ENCODE results near the gene ING5. TPM values are rescaled to one million over a fixed set of nuclear protein-coding genes. Genes with fewer than 3 reads are reported as not detected.

The ING5 gene
- total RNA-seq (ENCODE audit: low replicate concordance): 16.3 and 31.9 TPM in 2 replicates

DNA sequence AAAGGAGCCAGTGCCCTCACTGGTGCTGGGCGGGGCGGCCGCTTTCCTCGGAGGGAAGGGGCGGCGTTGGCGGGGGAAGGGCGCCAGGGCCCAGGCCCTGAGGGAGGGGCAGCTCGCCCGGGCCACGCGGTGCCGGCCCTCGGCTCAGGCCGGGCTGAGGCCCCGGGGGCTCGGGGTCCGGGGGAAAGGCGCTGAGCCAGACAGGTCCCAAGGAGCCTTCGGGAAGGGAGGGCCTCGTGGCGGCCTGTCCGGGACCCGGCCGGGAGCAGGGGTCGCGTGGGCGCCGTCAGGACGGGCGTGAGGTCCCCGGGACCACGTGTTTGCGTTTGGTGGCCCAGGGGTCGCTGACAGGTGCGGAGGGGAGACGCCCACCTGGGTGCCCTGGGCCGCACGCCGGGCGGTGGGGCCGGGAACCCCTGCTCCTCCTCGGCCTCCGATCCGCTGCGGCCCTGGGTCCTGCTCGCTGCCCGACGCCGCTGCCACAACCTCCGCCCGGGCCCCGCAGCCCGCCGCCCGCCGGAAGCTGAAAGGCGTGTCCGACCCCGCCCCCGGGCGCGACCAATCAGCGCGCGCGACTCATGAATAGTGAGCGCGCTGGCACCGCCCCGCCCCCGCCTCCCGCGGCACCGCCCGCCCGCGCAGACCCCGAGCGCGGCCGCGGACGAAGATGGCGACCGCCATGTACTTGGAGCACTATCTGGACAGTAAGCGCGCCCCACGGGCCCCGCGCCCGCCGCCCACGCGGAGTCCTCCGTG, at the start of gene ING5:
ING5 (plus strand) TSS at position 641 of the 756 bp plus-strand sequence; CDS start at position 668, 27 bp downstream.

GRCh38 chr2:241686650-241687425, 15.0 kb upstream of the ING5 start, which contains the start of gene DTYMK:
Gene DTYMK, minus strand, starts transcription at chr2:241686815. Its CDS starts 32 bp downstream, at chr2:241686783.

GRCh38 chr2:241734467-241735208, 32.8 kb downstream of the ING5 start, which contains the start of gene D2HGDH:
Gene D2HGDH, plus strand, starts transcription at chr2:241734630. Its CDS starts 595 bp downstream, at chr2:241735225.

GRCh38 chr2:241776336-241777169, 74.7 kb downstream of the ING5 start, which contains the start of gene GAL3ST2:
Gene GAL3ST2, plus strand, starts transcription at chr2:241776822. Its CDS starts 134 bp downstream, at chr2:241776956.

Other genes starting within 250 kb of the ING5 start
- gene STK25, start 193.5 kb upstream of the ING5 start, total RNA-seq (ENCODE audit: low replicate concordance): 181 and 244 TPM in 2 replicates
- gene BOK, start 143.3 kb upstream of the ING5 start, total RNA-seq (ENCODE audit: low replicate concordance): 4.9 and 13.5 TPM in 2 replicates
- 37.7 and 44.8 TPM in 2 replicates for gene THAP4, start 64.9 kb upstream of the ING5 start, total RNA-seq (ENCODE audit: low replicate concordance)
- 70.1 and 97.0 TPM in 2 replicates for gene ATG4B, start 64.3 kb upstream of the ING5 start, total RNA-seq (ENCODE audit: low replicate concordance)
- gene DTYMK, start 15.2 kb upstream of the ING5 start, total RNA-seq (ENCODE audit: low replicate concordance): 8.2 and 20.8 TPM in 2 replicates
- gene D2HGDH, start 32.6 kb downstream of the ING5 start, total RNA-seq (ENCODE audit: low replicate concordance): 15.3 and 17.8 TPM in 2 replicates
- gene GAL3ST2, start 74.8 kb downstream of the ING5 start, total RNA-seq (ENCODE audit: low replicate concordance): 0.23 TPM in 1 of 2 replicates, not detected in the other
- gene NEU4, start 107.2 kb downstream of the ING5 start, total RNA-seq (ENCODE audit: low replicate concordance): not detected in 2 replicates
- not detected in 2 replicates for gene PDCD1, start 156.9 kb downstream of the ING5 start, total RNA-seq (ENCODE audit: low replicate concordance)
- gene RTP5, start 167.7 kb downstream of the ING5 start, total RNA-seq (ENCODE audit: low replicate concordance): not detected in 2 replicates

Measured in smooth muscle cell of the coronary artery (primary cell).